ENCODE data around the gene SLC26A3. TPM values are rescaled to one million over a fixed set of nuclear protein-coding genes. Genes with fewer than 3 reads are reported as not detected.

The SLC26A3 gene
- total and polyA plus RNA-seq, 2 of the 8 experiments (the other 6 are each of a cell fraction or from before 2014, with no cell fraction given) = not detected

- no peak overlapping the region for H2BK15ac ChIP-seq (ENCODE audit: low read length)
- ChIA-PET CTCF (ENCODE audit: partially characterized antibody) (interaction anchor here (0.8 to 1.7 kb wide), 3 partner anchors 9 to 47 kb away, joined by 3 to 7 read pairs (median 3); no protein-coding TSS in a partner anchor), POLR2A (ENCODE audit: partially characterized antibody) (no interaction called here)
- H3K4me2 ChIP-seq (ENCODE audit: insufficient read depth in 1 of 2, low read depth in 2 of 2, low read length in 2 of 2) = no peak overlapping the region
- no peak overlapping the region for H2BK20ac ChIP-seq (ENCODE audit: low read length)
- H2BK12ac ChIP-seq (ENCODE audit: low read depth, low read length) = no peak overlapping the region
- no peak overlapping the region for H3K14ac ChIP-seq (ENCODE audit: insufficient read length)
- H3K23me2 ChIP-seq (ENCODE audit: low read depth, low read length) = no peaks in the 10 kb centered on the region
- no peak overlapping the region for H4K8ac ChIP-seq (ENCODE audit: extremely low read depth, insufficient read depth, low read length)
- H3K56ac ChIP-seq (replicated peaks; ENCODE audit: insufficient read length, low read depth, low read length) = no peak overlapping the region
- no peaks in the 10 kb centered on the region for H3K9me3 ChIP-seq (ENCODE audit: insufficient read depth in 2 of 2, low read depth in 1 of 2, low read length in 1 of 2)
- WGBS, 2 experiments (ENCODE audit: extremely low coverage in 1 of 2, insufficient coverage in 1 of 2, insufficient read length in 1 of 2, insufficient replicate concordance in 2 of 2, low coverage in 1 of 2, low lambda C conversion rate in 2 of 2, missing lambda C conversion rate in 1 of 2) = 86% methylated on average over 7 of the region's 7 CpGs; no CpG with 5 or more reads in 1 of the 2 experiments
- H3K4ac ChIP-seq (replicated peaks; ENCODE audit: insufficient read length, low read depth, low read length) = no peak overlapping the region
- FAIRE-seq (no peak), DNase-seq (ENCODE audit: low read depth in 1 of 2, low spot score in 2 of 2) (no peak)
- TF ChIP-seq CBX8 (IDR thresholded peaks at IDR 0.05; ENCODE audit: borderline replicate concordance, low read depth, low read length) = no peak
- TF ChIP-seq USF2 (IDR thresholded peaks at IDR 0.05; ENCODE audit: low read length) = no peak
- no peak for TF ChIP-seq JUND (IDR thresholded peaks at IDR 0.05; ENCODE audit: low read length)
- TF ChIP-seq CEBPB (IDR thresholded peaks at IDR 0.05; ENCODE audit: low read depth, low read length) = no peak
- TF ChIP-seq KDM1A (IDR thresholded peaks at IDR 0.05; ENCODE audit: borderline replicate concordance, low read length) = no peak
- no peak for TF ChIP-seq GTF2F1 (IDR thresholded peaks at IDR 0.05; ENCODE audit: borderline replicate concordance, low read depth, low read length)
- no peaks in the 10 kb centered on the region for H3K4me1 ChIP-seq (replicated peaks in 1 of 4; ENCODE audit: control insufficient read depth in 3 of 4, insufficient read depth in 4 of 4, low read length in 3 of 4)
- H4K5ac ChIP-seq (ENCODE audit: insufficient read length, low read depth, low read length) = no peak overlapping the region
- H3K79me1 ChIP-seq (ENCODE audit: low read depth, low read length) = no peaks in the 10 kb centered on the region
- no peak overlapping the region for H4K91ac ChIP-seq (replicated peaks; ENCODE audit: insufficient read length, low read length)
- no peaks in the 10 kb centered on the region for H4K20me1 ChIP-seq (replicated peaks in 1 of 2; ENCODE audit: control insufficient read depth in 1 of 2, insufficient read depth in 2 of 2, low read length in 2 of 2)
- no peak overlapping the region for H3K9ac ChIP-seq (replicated peaks in 1 of 4; ENCODE audit: extremely low read depth in 1 of 4, low read depth in 3 of 4, low read length in 3 of 4)
- H3K79me2 ChIP-seq (ENCODE audit: control insufficient read depth in 1 of 2, insufficient read depth in 2 of 2, low read length in 2 of 2) = no peaks in the 10 kb centered on the region
- H3K18ac ChIP-seq (ENCODE audit: extremely low read depth, low read length) = no peak overlapping the region
- no peak overlapping the region for H2AK5ac ChIP-seq (ENCODE audit: low read depth, low read length)
- H2BK5ac ChIP-seq (ENCODE audit: low read depth, low read length) = no peak overlapping the region
- no peak overlapping the region for H3K4me3 ChIP-seq (ENCODE audit: extremely low read depth in 1 of 4, insufficient read depth in 2 of 4, low read depth in 3 of 4, low read length in 4 of 4)
- H3K36me3 ChIP-seq (ENCODE audit: control insufficient read depth in 2 of 4, insufficient read depth in 4 of 4, low read length in 3 of 4) = no peaks in the 10 kb centered on the region
- H3K23ac ChIP-seq (ENCODE audit: insufficient read length) = no peak overlapping the region
- H2BK120ac ChIP-seq (replicated peaks; ENCODE audit: low read depth, low read length) = no peak overlapping the region
- no peaks in the 10 kb centered on the region for H3K27me3 ChIP-seq (replicated peaks in 1 of 4; ENCODE audit: control insufficient read depth in 3 of 4, extremely low read depth in 1 of 4, insufficient read depth in 3 of 4, low read length in 3 of 4)
- H2AFZ ChIP-seq (ENCODE audit: low read length) = no peak overlapping the region
- no peak overlapping the region for H3K27ac ChIP-seq (ENCODE audit: low read depth, low read length)
Measured at GRCh38 chr7:107833684-107834106, 30.7 kb upstream of the SLC26A3 start.
